Measurements from ENCODE around the gene MT1M. TPM values are rescaled to one million over a fixed set of nuclear protein-coding genes. Genes with fewer than 3 reads are reported as not detected.

MT1M gene
- total RNA-seq: 2.4 and 2.5 TPM in 2 replicates

DNA sequence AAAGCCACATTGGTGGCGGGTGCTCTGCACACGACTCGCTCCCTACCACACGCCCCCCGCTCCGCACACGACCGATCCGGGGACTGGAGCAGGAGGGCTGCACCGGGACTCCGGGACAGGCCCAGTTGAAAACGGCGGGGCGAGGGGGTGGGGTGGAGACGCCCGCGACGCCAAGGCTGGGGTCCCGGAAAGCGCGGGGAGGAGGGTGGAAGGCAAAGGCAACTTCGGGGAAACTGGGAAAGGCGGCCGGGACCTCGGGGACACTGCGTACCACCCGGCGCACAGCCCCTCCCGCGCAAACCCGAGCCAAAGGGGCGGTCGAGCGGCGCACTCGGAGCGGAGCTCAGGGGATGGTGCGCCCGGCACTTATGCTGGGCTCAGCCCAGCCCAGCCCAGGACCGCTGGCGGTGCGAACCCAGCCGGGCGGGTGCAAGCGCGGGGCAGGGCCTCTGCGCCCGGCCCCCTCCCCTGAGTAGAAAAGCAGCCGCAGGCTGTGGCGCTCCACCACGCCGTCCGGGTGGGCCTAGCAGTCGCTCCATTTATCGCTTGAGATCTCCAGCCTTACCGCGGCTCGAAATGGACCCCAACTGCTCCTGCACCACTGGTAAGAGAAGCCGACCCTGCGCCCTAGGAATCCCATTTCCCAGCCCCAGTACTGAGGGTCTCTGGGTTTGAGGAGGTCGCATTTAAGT, at the start of gene MT1M:
TSS of gene MT1M (plus strand) at position 504 of the 692 bp plus-strand sequence. CDS start at position 577, 73 bp downstream.

GRCh38 chr16:56589141-56590039, 43.1 kb upstream of the MT1M start, which contains the start of gene MT3:
TSS of gene MT3 (plus strand) at chr16:56589528. CDS start at chr16:56589591, 63 bp downstream.

DNA sequence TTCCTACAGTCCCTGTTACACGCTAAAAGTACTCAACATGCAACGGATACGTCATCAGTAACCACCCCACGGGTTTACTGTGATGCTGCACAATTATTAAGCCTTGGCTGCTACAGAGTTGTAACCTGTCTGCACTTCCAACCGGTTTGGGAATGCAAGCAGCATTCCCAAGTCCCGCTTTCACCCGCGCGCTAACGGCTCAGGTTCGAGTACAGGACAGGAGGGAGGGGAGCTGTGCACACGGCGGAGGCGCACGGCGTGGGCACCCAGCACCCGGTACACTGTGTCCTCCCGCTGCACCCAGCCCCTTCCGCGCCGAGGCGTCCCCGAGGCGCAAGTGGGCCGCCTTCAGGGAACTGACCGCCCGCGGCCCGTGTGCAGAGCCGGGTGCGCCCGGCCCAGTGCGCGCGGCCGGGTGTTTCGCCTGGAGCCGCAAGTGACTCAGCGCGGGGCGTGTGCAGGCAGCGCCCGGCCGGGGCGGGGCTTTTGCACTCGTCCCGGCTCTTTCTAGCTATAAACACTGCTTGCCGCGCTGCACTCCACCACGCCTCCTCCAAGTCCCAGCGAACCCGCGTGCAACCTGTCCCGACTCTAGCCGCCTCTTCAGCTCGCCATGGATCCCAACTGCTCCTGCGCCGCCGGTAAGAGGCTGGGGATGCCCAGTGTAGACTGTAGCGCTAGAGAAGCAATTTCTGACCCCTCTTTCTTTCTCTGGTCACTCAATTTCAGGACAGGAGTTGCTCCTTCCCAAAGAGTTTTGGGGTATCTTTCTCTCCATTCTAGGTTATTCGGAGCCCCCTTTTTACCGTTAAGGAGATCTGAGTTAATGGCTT, 24.2 kb upstream of the MT1M start, which contains the start of gene MT2A:
TSS of gene MT2A (plus strand) at position 542 of the 833 bp plus-strand sequence. CDS start at position 614, 72 bp downstream.

DNA sequence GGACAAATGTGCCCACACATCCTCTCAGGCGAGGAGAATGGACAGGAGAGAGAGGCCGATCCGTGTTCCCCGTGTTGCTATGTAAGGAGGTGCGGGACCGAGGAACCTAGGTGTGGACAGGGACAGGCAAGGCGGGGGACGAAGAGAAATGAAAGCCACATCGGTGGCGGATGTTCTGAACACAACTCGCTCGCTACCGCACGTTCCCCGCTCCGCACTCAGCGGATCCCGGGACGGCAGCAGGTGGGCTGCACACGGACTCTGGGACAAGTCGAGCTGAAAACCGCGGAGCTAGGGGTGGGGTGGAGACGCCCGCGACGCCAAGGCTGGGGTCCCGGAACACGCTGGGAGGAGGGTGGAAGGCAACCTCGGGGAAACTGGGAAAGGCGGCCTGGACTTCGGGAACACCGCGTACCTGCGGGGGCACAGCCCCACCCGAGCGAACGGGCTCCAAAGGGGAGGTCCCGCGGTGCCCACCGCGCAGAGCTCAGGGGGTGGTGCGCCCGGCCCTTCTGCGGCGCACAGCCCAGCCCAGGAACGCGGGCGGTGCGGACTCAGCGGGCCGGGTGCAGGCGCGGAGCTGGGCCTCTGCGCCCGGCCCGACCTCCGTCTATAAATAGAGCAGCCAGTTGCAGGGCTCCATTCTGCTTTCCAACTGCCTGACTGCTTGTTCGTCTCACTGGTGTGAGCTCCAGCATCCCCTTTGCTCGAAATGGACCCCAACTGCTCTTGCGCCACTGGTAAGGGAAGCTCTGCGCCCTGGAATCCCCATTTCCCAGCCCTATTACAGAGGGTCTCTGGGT, 7.1 kb upstream of the MT1M start, which contains the start of gene MT1E:
TSS of gene MT1E (plus strand) at position 642 of the 803 bp plus-strand sequence. CDS start at position 713, 71 bp downstream.

DNA sequence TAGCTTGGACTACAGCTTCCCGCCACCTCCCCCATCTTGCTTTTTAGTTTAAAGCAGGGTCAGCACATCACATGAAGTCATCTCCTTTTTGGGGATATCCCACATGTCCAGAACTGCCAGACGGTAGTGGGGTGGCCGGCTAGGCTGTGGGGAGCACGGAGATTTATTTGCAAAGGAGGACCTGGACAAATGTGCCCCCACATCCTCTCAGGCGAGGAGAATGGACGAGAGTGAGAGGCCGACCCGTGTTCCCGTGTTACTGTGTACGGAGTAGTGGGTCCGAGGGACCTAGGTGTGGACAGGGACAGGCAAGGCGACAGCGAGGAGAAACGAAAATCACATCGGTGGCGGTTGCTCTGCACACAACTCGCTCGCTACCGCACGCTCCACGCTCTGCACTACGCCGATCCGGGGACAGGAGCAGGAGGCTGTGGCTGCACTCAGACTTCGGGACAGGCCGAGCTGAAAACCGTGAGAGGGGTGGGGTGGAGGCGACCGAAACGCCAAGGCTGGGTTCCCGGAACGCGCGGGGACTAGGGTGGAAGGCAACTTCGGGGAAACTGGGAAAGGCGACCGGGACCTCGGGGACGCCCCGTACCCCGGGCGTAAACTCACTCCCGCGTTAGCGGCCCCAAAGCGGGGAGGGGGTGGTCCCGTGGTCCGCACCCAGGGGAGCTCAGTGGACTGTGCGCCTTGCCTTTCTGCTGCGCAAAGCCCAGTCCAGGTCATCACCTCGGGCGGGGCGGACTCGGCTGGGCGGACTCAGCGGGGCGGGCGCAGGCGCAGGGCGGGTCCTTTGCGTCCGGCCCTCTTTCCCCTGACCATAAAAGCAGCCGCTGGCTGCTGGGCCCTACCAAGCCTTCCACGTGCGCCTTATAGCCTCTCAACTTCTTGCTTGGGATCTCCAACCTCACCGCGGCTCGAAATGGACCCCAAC, 5.6 kb downstream of the MT1M start, which contains the start of gene MT1A:
TSS of gene MT1A (plus strand) at position 853 of the 937 bp plus-strand sequence. CDS start at position 926, 73 bp downstream.

GRCh38 chr16:56651586-56651985, 19.1 kb downstream of the MT1M start, which contains the start of gene MT1B:
TSS of gene MT1B (plus strand) at chr16:56651886. CDS start at chr16:56651954, 68 bp downstream.

GRCh38 chr16:56657555-56658326, 25.3 kb downstream of the MT1M start, which contains the start of gene MT1F:
TSS of gene MT1F (plus strand) at chr16:56657959. CDS start at chr16:56658059, 100 bp downstream.

GRCh38 chr16:56667581-56668571, 35.4 kb downstream of the MT1M start, which contains the start of gene MT1G:
TSS of gene MT1G (minus strand) at chr16:56668065. CDS start at chr16:56667993, 72 bp downstream.

GRCh38 chr16:56669005-56669839, 36.8 kb downstream of the MT1M start, which contains the start of gene MT1H:
TSS of gene MT1H (plus strand) at chr16:56669814. CDS start at chr16:56669885, 71 bp downstream.

DNA sequence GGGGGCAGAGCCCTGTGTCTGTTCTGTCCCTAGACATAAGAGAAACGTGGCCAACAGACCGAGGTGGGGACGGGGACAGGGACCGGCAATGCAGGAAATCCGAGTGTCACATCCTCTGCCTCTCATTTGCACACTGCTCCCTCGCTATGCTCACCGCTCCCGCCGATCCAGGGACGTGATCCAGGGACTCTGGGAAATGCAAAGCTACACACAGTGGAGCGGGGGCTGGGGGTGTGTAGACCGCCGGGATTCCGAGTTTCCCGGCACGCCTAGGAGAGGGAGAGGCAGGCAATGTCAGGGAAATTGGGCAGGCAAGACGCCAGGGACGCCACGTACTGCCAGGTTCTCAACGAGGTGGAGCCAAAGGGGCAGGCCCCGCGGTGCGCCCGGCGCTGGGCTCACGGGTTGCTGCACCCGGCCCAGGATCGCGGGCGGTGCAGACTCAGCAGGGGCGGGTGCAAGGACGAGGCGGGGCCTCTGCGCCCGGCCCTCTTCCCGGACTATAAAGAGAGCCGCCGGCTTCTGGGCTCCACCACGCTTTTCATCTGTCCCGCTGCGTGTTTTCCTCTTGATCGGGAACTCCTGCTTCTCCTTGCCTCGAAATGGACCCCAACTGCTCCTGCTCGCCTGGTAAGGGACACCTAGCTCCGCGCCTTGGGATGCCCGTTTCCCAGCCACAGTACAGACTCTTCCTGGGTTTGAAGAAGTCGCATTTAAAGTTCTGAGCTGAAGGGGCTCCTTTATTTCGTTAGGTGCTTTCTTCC, 49.7 kb downstream of the MT1M start, which contains the start of gene MT1X:
TSS of gene MT1X (plus strand) at position 532 of the 764 bp plus-strand sequence. CDS start at position 603, 71 bp downstream.

Other genes with a start within 250 kb of the MT1M start
- 152 and 165 TPM in 2 replicates for gene AMFR, start 207.1 kb upstream of the MT1M start, total RNA-seq
- gene NUDT21, start 181.3 kb upstream of the MT1M start, total RNA-seq: 160 and 190 TPM in 2 replicates
- gene OGFOD1, start 181.1 kb upstream of the MT1M start, total RNA-seq: 115 and 135 TPM in 2 replicates
- 37.3 and 43.9 TPM in 2 replicates for gene BBS2, start 112.6 kb upstream of the MT1M start, total RNA-seq
- not detected in 2 replicates for gene MT4, start 67.6 kb upstream of the MT1M start, total RNA-seq
- not detected in 2 replicates for gene MT3, start 43.1 kb upstream of the MT1M start, total RNA-seq
- gene MT2A, start 24.1 kb upstream of the MT1M start, total RNA-seq: 266 and 320 TPM in 2 replicates
- gene MT1E, start 6.9 kb upstream of the MT1M start, total RNA-seq: 139 and 259 TPM in 2 replicates
- gene MT1A, start 6.0 kb downstream of the MT1M start, total RNA-seq: 3.2 and 5.6 TPM in 2 replicates
- gene MT1B, start 19.2 kb downstream of the MT1M start, total RNA-seq: not detected in 2 replicates
- 0.36 and 0.53 TPM in 2 replicates for gene MT1F, start 25.3 kb downstream of the MT1M start, total RNA-seq
- not detected in 2 replicates for gene MT1G, start 35.4 kb downstream of the MT1M start, total RNA-seq
- gene MT1H, start 37.2 kb downstream of the MT1M start, total RNA-seq: not detected in 2 replicates
- gene MT1X, start 49.8 kb downstream of the MT1M start, total RNA-seq: 48.5 and 48.7 TPM in 2 replicates
- 98.4 and 103 TPM in 2 replicates for gene NUP93, start 97.5 kb downstream of the MT1M start, total RNA-seq
- not detected in 2 replicates for gene SLC12A3, start 232.5 kb downstream of the MT1M start, total RNA-seq

Measured in thoracic aorta endothelial cell (primary cell).